Measurements from ENCODE around the gene F2R. TPM values are rescaled to one million over a fixed set of nuclear protein-coding genes. Genes with fewer than 3 reads are reported as not detected.
"Not testable (repeated sequence)": the region's sequence is repeated elsewhere in the genome, so short reads cannot be mapped to it uniquely, and the experiment has no call there.

Gene F2R
- total RNA-seq, 2 donors from 2014 or later, result 16.1 to 46.7 TPM

- no peaks in the 10 kb centered on the region for H3K9me3 ChIP-seq
- no peaks in the 10 kb centered on the region for H3K4me1 ChIP-seq
- H3K27me3 ChIP-seq, result no peaks in the 10 kb centered on the region
- no peaks in the 10 kb centered on the region for H3K36me3 ChIP-seq
- H3K4me3 ChIP-seq, result no peak overlapping the region
- no peak overlapping the region for H3K27ac ChIP-seq
- no peak for TF ChIP-seq CTCF (IDR thresholded peaks at IDR 0.05)
- DNase-seq (ENCODE audit: low spot score), result no peak
These were observed 41.4 kb upstream of the F2R start for GRCh38 chr5:76674330-76675066.

GRCh38 chr5:76675364-76675763 is 40.6 kb upstream of the F2R start:
- Histone ChIP-seq H3K36me3 (no peaks in the 10 kb centered on the region), H3K27ac (no peak overlapping the region), H3K4me1 (no peaks in the 10 kb centered on the region), H3K9me3 (no peaks in the 10 kb centered on the region), H3K27me3 (no peaks in the 10 kb centered on the region), H3K4me3 (no peak overlapping the region)
- TF ChIP-seq CTCF (IDR thresholded peaks at IDR 0.05), result no peak
- DNase-seq (ENCODE audit: low spot score), result no peak

DNA sequence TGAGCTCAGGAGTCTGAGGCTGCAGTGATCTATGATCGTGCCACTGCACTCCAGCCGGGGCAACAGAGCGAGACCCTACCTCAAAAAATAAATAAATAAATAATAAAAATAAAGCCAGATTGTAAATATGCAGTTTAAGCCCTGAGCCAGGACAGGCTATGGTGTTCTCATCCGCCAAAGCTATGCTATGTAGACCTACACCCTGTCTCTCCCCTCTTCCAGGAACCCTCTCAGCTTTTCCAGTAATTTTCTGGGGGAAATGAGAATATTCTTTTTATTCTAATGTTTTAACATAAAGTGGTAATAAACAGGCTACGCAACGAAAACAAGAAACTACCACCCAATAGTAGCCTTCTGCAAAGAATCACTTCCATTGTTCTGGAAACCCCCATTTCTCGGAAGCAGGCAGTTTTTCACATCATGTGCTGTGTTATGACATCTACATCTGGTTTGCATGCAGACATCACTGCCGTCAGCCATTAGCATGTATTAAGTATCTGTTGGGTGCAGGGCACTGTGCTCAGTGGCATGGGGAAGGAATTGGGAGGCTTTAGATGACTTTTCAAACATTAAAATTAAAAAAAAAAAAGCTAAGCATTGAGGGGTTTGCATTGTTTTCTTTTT is 38.0 kb upstream of the F2R start:
- H3K27me3 ChIP-seq, result no peaks in the 10 kb centered on the region
- no peak overlapping the region for H3K4me3 ChIP-seq
- no peak for DNase-seq (ENCODE audit: low spot score)
- no peaks in the 10 kb centered on the region for H3K9me3 ChIP-seq
- TF ChIP-seq CTCF (IDR thresholded peaks at IDR 0.05), result no peak
- H3K4me1 ChIP-seq, result no peaks in the 10 kb centered on the region
- no peaks in the 10 kb centered on the region for H3K36me3 ChIP-seq
- no peak overlapping the region for H3K27ac ChIP-seq

DNA sequence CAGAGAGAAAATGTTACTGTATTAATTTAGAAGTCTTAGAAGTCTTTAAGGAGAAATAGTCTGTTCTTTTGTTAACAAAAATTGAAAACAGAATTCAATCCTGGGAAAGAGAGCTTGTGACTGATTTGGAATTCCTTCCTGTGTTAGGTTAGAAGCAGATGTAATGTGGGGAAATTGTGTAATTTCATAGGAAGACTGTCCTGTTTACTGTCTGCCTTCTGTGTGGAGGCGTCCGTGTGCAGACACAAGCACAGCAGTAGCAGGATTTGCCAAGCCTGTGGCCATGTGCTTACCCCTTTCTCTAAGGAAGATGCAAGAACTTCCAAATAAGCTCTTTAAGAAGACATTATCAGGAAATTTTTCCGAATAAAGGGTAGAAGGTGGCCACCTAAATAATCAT is 36.7 kb upstream of the F2R start:
- peak overlapping the region in 1 of 2 donors; percentile 34 for H3K27ac ChIP-seq
- DNase-seq (ENCODE audit: low spot score), result no peak
- no peak for TF ChIP-seq CTCF (IDR thresholded peaks at IDR 0.05)
- no peaks in the 10 kb centered on the region for H3K27me3 ChIP-seq
- H3K4me1 ChIP-seq, result no peaks in the 10 kb centered on the region
- H3K4me3 ChIP-seq, result no peak overlapping the region
- no peaks in the 10 kb centered on the region for H3K36me3 ChIP-seq
- no peaks in the 10 kb centered on the region for H3K9me3 ChIP-seq

- DNase-seq (ENCODE audit: low spot score); H3K4me1 ChIP-seq; H3K36me3 ChIP-seq; H3K4me3 ChIP-seq; H3K27ac ChIP-seq; H3K27me3 ChIP-seq; H3K9me3 ChIP-seq: not testable (repeated sequence)
These were observed 35.1 kb upstream of the F2R start for GRCh38 chr5:76680826-76681225.

- no peak for DNase-seq (ENCODE audit: low spot score)
- no peak for TF ChIP-seq CTCF (IDR thresholded peaks at IDR 0.05)
- Histone ChIP-seq H3K36me3 (no peaks in the 10 kb centered on the region), H3K4me3 (no peak overlapping the region), H3K4me1 (no peaks in the 10 kb centered on the region), H3K27ac (no peak overlapping the region), H3K9me3 (no peaks in the 10 kb centered on the region), H3K27me3 (no peaks in the 10 kb centered on the region)
These were observed 34.6 kb upstream of the F2R start for GRCh38 chr5:76681287-76681686.

Data from right atrium auricular region (tissue), 2 donors.